Mesenchymal stem cell (in vitro differentiated cells and primary cell): ENCODE measurements around the gene ZBED2.
A peak's percentile ranks its signal among the peaks of the same experiment; 100 is the strongest.

Source experiments
- DNase-seq: peaks from one replicate; pipeline ENCODE4 v3.0.0-alpha.2; 2013
- H2AFZ ChIP-seq: one replicate; pipeline ENCODE4 v1.6.1; 2013; ENCODE audit warnings: low read depth, mild to moderate bottlenecking, control low read depth, inconsistent platforms, low read length, moderate library complexity
- H2AK5ac ChIP-seq: 2 replicates; pipeline ENCODE4 v1.6.1; 2013; ENCODE audit warnings: low read length, moderate library complexity, mild to moderate bottlenecking, inconsistent platforms; ENCODE audit not compliant: severe bottlenecking
- H2BK120ac ChIP-seq: one replicate; pipeline ENCODE4 v1.6.1; 2013; ENCODE audit warnings: low read depth, mild to moderate bottlenecking, inconsistent platforms, low read length, moderate library complexity
- H2BK12ac ChIP-seq, 2 experiments: one replicate each; pipeline ENCODE4 v1.6.1; 2013; ENCODE audit warnings: inconsistent platforms in 2 of 2, low read length in 2 of 2, mild to moderate bottlenecking in 2 of 2, moderate library complexity in 2 of 2, control low read depth in 1 of 2
- H2BK15ac ChIP-seq: one replicate; pipeline ENCODE4 v1.6.1; 2013; ENCODE audit warnings: mild to moderate bottlenecking, low read depth, inconsistent platforms; ENCODE audit not compliant: poor library complexity, severe bottlenecking
- H2BK5ac ChIP-seq: 2 replicates; pipeline ENCODE4 v1.6.1; 2013; ENCODE audit warnings: low read depth, mild to moderate bottlenecking, low read length, control low read depth, inconsistent platforms; ENCODE audit not compliant: poor library complexity, severe bottlenecking
- H3K14ac ChIP-seq, 2 experiments: one replicate each; pipeline ENCODE4 v1.6.1; 2013; ENCODE audit warnings: inconsistent platforms in 2 of 2, low read length in 2 of 2, control low read depth in 1 of 2, mild to moderate bottlenecking in 1 of 2, moderate library complexity in 1 of 2
- H3K18ac ChIP-seq, 2 experiments: one replicate each; pipeline ENCODE4 v1.6.1; 2013; ENCODE audit warnings: inconsistent platforms in 2 of 2, low read length in 2 of 2, control low read depth in 1 of 2, low read depth in 1 of 2, mild to moderate bottlenecking in 1 of 2
- H3K23ac ChIP-seq, 2 experiments: one replicate each; pipeline ENCODE4 v1.6.1; 2013; ENCODE audit warnings: inconsistent platforms in 2 of 2, low read length in 2 of 2, mild to moderate bottlenecking in 2 of 2, moderate library complexity in 2 of 2, control low read depth in 1 of 2
- H3K27ac ChIP-seq: 2 replicates; pipeline ENCODE4 v1.5.1; 2013; ENCODE audit warnings: mild to moderate bottlenecking, moderate library complexity, low read length, control low read depth, inconsistent platforms; ENCODE audit not compliant: poor library complexity, severe bottlenecking
- H3K27me3 ChIP-seq, 2 experiments: 2 replicates each; pipeline versions ENCODE4 v1.6.1 to v1.7.0; 2013; ENCODE audit warnings: low read length in 2 of 2, mild to moderate bottlenecking in 2 of 2, moderate library complexity in 2 of 2, control low read depth in 1 of 2, inconsistent platforms in 1 of 2; ENCODE audit not compliant: control insufficient read depth in 1 of 2, insufficient read depth in 1 of 2
- H3K36me3 ChIP-seq, 2 experiments: 2 replicates each; pipeline versions ENCODE4 v1.6.1 to v1.7.0; 2013; ENCODE audit warnings: low read length in 2 of 2, control low read depth in 1 of 2, inconsistent platforms in 1 of 2, low read depth in 1 of 2, mild to moderate bottlenecking in 1 of 2; ENCODE audit not compliant: insufficient read depth in 2 of 2, control insufficient read depth in 1 of 2
- H3K4ac ChIP-seq, 2 experiments: one replicate each; pipeline ENCODE4 v1.6.1; 2013; ENCODE audit warnings: inconsistent platforms in 2 of 2, low read length in 2 of 2, mild to moderate bottlenecking in 2 of 2, moderate library complexity in 2 of 2, control low read depth in 1 of 2, low read depth in 1 of 2
- H3K4me1 ChIP-seq: 2 replicates; pipeline ENCODE4 v1.6.1; 2013; ENCODE audit warnings: low read depth, low read length, control low read depth; ENCODE audit not compliant: control insufficient read depth, insufficient read depth
- H3K4me2 ChIP-seq: 2 replicates; pipeline ENCODE4 v1.6.1; 2013; ENCODE audit warnings: low read length, mild to moderate bottlenecking, inconsistent platforms; ENCODE audit not compliant: poor library complexity, severe bottlenecking
- H3K4me3 ChIP-seq, 2 experiments: 2 replicates each; pipeline versions ENCODE4 v1.5.1 to v1.7.0; 2013; ENCODE audit warnings: low read length in 2 of 2, mild to moderate bottlenecking in 2 of 2, control low read depth in 1 of 2, low read depth in 1 of 2; ENCODE audit not compliant: insufficient read depth in 1 of 2
- H3K79me1 ChIP-seq: replicated peaks from 2 replicates; pipeline ENCODE4 v1.6.1; 2013; ENCODE audit warnings: mild to moderate bottlenecking, control low read depth, low read length, inconsistent platforms; ENCODE audit not compliant: poor library complexity, severe bottlenecking
- H3K9ac ChIP-seq: 2 replicates; pipeline ENCODE4 v1.7.0; 2013; ENCODE audit warnings: mild to moderate bottlenecking, low read length, moderate library complexity
- H3K9me3 ChIP-seq: 2 replicates; pipeline ENCODE4 v1.7.0; 2013; ENCODE audit warnings: mild to moderate bottlenecking, low read length; ENCODE audit not compliant: control insufficient read depth
- H4K8ac ChIP-seq: one replicate; pipeline ENCODE4 v1.6.1; 2013; ENCODE audit warnings: inconsistent platforms, mild to moderate bottlenecking, low read length, moderate library complexity
- H4K91ac ChIP-seq: one replicate; pipeline ENCODE4 v1.6.1; 2013; ENCODE audit warnings: mild to moderate bottlenecking, low read length, inconsistent platforms
- WGBS: methylation state at CpG from one replicate; pipeline ENCODE4 v1.1.7; 2013; ENCODE audit warnings: mixed read lengths; 5-methylcytosine and 5-hydroxymethylcytosine counted together

ZBED2 gene

DNA sequence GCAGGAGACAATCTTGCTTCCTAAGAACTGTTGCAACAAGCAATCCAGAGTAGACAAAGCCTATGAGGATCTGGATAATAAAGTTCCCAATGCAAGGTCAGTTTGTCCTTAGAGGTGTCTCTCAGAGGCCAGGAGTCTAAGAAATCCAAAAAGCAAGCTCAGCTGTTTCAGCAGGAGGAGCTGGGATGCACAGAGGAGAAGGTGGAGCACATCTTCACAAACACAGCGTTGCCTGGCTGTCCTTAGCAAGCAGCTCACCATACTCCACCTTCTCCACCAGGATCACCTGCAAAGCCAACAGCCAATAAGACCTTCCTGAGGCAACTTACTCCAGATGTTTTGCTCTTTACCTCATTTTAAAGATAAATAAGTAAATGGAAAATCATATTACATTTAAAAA lies 365 bp downstream of the ZBED2 start:
- Histone ChIP-seq H2BK5ac (peak overlapping the region; percentile 98), H2BK15ac (no peak overlapping the region), H3K36me3 (no peaks in the 10 kb centered on the region), H3K4me3 (no peak overlapping the region), H2BK12ac (peak overlapping the region in 1 of 2 experiments; percentile 77), H2AFZ (no peak overlapping the region), H3K79me1 (no peaks in the 10 kb centered on the region), H2BK120ac (no peak overlapping the region), H3K27ac (peak overlapping the region; percentile 99), H3K23ac (no peak overlapping the region), H3K4me2 (peak overlapping the region; percentile 10), H2AK5ac (peak overlapping the region; percentile 83), H3K18ac (peak overlapping the region; percentile 0 to 56), H3K9me3 (no peaks in the 10 kb centered on the region), H3K14ac (peak overlapping the region in 1 of 2 experiments; percentile 53), H3K4ac (no peak overlapping the region), H3K4me1 (peaks cover 22% of the 10 kb centered on the region), H4K8ac (peak overlapping the region; percentile 69), H3K9ac (no peak overlapping the region), H4K91ac (no peak overlapping the region), H3K27me3 (no peaks in the 10 kb centered on the region)
- 0% methylated on average over 1 of the region's 1 CpG for WGBS
- no peak for DNase-seq

DNA sequence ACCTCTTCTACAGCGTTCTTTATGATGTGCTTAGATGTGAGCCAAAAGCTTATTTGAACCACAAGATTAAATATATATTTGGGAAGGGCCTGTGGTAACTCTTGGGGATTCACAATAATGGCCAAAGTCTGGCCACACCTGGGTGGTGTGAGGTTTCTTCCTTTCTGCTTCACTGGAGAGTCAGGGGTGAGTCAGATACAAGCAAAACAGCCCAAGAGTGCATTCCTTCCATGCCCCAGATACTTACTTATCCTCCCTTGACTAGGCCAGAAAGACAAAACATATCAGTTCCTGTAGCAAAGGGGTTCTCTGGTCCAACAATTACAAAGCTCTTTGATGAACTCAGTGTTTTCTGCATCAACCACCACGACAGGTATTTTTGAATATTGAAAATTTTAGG lies 941 bp downstream of the ZBED2 start:
- no peaks in the 10 kb centered on the region for H3K9me3 ChIP-seq

DNA sequence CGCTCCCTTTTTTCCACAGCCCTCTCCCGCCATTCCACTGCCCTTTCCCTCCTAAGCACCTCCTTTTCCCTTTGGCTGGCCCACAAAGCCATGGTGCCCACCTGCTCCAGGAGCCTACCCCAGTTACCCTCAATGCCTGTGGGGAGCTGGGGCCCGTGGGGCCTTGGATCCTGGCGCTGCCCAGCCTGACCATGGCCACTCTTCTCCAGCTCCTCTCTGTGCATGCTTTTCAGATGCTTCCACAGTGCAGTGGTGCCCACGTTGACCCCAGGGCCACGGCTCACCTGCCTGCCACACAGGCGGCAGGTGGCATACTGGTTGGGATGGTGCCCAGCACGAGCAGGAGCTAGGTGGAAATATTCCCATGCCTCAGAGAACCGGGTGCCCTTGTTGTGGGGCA lies 1.5 kb downstream of the ZBED2 start:
- H3K4me2 ChIP-seq = no peak overlapping the region
- H3K9ac ChIP-seq = no peak overlapping the region
- H3K4me3 ChIP-seq = no peak overlapping the region
- H2AFZ ChIP-seq = no peak overlapping the region
- H3K4me1 ChIP-seq = peaks cover 22% of the 10 kb centered on the region
- peak overlapping the region in 1 of 2 experiments; percentile 3 for H3K4ac ChIP-seq
- H2BK120ac ChIP-seq = no peak overlapping the region
- H3K18ac ChIP-seq = peak overlapping the region in 1 of 2 experiments; percentile 5
- H4K8ac ChIP-seq = peak overlapping the region; percentile 21
- H2BK15ac ChIP-seq = no peak overlapping the region
- peak overlapping the region; percentile 99 for H3K27ac ChIP-seq
- no peaks in the 10 kb centered on the region for H3K36me3 ChIP-seq
- no peak overlapping the region for H2BK12ac ChIP-seq
- no peaks in the 10 kb centered on the region for H3K79me1 ChIP-seq
- H4K91ac ChIP-seq = peak overlapping the region; percentile 19
- peak overlapping the region; percentile 89 for H2BK5ac ChIP-seq
- H3K27me3 ChIP-seq = no peaks in the 10 kb centered on the region
- H2AK5ac ChIP-seq = peak overlapping the region; percentile 96
- H3K14ac ChIP-seq = no peak overlapping the region
- no peak overlapping the region for H3K23ac ChIP-seq
- 95% methylated on average over 9 of the region's 9 CpGs for WGBS
- DNase-seq = no peak
- no peaks in the 10 kb centered on the region for H3K9me3 ChIP-seq

More for the DNA sequence above, 941 bp downstream of the ZBED2 start:
- Histone ChIP-seq H4K8ac (no peak overlapping the region), H3K9ac (no peak overlapping the region), H4K91ac (no peak overlapping the region), H2BK15ac (no peak overlapping the region), H3K4ac (no peak overlapping the region), H3K79me1 (no peaks in the 10 kb centered on the region), H2AFZ (no peak overlapping the region), H2AK5ac (peak overlapping the region; percentile 96), H3K23ac (no peak overlapping the region), H2BK120ac (no peak overlapping the region), H3K4me1 (peaks cover 22% of the 10 kb centered on the region), H3K18ac (peak overlapping the region in 1 of 2 experiments; percentile 17), H3K36me3 (no peaks in the 10 kb centered on the region), H2BK5ac (peak overlapping the region; percentile 98), H3K14ac (no peak overlapping the region), H3K4me2 (no peak overlapping the region), H3K4me3 (no peak overlapping the region), H3K27me3 (no peaks in the 10 kb centered on the region), H2BK12ac (no peak overlapping the region), H3K27ac (peak overlapping the region; percentile 99)
- 83% methylated on average over 1 of the region's 2 CpGs for WGBS
- peak; percentile 37 for DNase-seq

DNA sequence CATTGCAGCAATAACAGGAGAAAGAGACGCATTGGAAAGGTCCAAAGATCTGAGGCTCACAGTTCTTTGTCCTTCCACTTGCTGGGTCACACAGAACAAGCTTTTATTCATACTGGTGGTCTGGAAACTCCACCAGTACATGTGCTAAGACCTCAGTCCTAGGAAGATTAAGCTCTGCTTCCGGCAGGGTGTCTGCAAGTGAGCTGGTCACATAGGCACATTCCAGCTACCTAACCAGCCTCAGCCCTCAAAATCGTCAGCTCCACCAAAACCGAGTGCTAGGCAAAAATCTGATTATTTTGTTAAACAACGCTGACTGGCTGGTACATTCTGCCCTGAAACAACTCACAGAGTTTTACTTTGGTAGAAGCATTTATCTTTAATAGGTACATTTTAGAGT lies 2.2 kb downstream of the ZBED2 start:
- Histone ChIP-seq H3K9ac (no peak overlapping the region), H2BK120ac (no peak overlapping the region), H3K36me3 (no peaks in the 10 kb centered on the region), H3K14ac (no peak overlapping the region), H2BK5ac (peak overlapping the region; percentile 89), H3K18ac (no peak overlapping the region), H3K27ac (peak overlapping the region; percentile 99), H2AK5ac (no peak overlapping the region), H3K79me1 (no peaks in the 10 kb centered on the region), H4K8ac (no peak overlapping the region), H2BK12ac (peak overlapping the region in 1 of 2 experiments; percentile 31), H2AFZ (no peak overlapping the region), H2BK15ac (no peak overlapping the region), H3K4me2 (no peak overlapping the region), H3K4me3 (no peak overlapping the region), H3K9me3 (no peaks in the 10 kb centered on the region), H3K27me3 (no peaks in the 10 kb centered on the region), H4K91ac (no peak overlapping the region), H3K23ac (no peak overlapping the region), H3K4me1 (peaks cover 22% of the 10 kb centered on the region), H3K4ac (peak overlapping the region in 1 of 2 experiments; percentile 26)
- 94% methylated on average over 4 of the region's 5 CpGs for WGBS
- DNase-seq = no peak
